ENCODE results near the gene RCAN1.
A peak's percentile ranks its signal among the peaks of the same experiment; 100 is the strongest.
"Not testable (repeated sequence)": the region's sequence is repeated elsewhere in the genome, so short reads cannot be mapped to it uniquely, and the experiment has no call there.

Gene RCAN1

DNA sequence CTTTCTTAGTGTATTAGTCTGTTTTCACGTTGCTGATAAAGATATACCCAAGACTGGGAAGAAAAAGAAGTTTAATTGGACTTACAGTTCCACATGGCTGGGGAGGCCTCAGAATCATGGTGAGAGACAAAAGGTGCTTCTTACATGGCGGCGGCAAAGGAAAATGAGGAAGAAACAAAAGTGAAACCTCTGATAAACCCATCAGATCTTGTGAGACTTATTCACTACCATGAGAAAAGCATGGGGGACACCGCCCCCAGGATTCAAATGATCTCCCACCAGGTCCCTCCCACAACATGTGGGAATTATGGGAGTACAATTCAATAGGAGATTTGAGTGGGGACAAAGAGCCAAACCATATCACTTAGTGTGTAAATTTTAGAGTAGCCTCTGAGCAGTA lies 46.1 kb downstream of the RCAN1 start:
- not testable (repeated sequence) for DNase-seq

DNA sequence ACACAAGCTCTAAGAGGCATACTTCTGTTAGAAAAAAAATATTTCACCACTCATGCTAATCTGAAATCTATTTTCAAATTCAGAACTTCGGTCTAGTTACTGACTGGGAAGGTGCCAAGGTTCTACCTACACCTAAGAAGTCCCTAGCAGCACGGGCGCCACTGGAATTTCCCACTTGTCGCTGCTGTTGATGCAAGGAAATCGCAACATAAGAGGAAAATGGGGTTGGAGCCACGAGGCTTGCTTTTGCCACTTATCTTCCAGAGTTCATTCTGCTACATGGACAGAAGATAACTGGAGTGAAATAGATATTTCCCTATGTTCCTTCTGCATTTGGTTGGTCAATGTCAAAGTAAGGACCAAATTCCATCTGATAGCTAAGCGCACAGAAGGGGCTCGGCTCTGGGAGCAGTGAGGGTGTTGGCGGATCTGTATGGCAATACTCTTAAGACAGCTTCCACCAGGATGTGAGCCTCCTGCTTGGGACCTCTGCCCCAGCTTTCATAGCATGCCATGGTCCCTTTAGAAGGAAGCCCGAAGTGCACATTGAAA lies 47.2 kb downstream of the RCAN1 start:
- DNase-seq: no peak

DNA sequence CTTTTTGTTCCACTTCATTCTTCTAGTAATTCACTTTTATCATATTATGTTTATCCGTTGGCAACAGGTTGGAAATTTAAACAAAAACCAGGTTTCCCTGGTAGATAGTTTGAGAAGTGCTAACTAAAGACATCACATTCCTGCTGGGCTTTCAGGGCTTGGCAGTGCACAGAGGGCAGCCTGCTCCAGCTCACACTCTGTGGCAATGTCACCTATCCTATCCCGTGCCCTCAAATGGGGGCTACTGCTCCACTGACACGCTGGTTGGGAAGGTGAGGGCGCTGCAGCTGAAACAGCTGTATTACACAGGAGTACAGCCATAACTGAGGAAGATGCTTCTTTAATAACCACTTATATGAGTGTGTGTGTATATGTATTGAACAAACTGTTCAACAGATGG lies 49.7 kb downstream of the RCAN1 start:
- no peak for DNase-seq

DNA sequence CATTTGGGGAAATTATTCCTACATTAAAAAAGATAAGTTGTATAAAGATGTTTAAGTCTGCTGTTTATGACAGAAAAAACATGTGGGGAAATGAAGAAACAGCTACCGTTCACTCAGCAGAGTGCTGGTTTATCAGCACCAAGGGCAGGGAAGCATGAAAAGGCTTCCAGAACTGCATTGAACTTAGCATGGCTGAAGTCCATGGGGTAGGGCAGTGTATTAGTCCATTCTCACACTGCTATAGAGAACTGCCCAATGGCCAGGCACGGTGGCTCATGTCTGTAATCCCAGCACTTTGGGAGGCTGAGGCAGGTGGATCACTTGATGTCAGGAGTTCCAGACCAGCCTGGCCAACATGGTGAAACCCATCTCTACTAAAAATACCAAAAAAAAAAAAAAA lies 51.5 kb downstream of the RCAN1 start:
- DNase-seq: not testable (repeated sequence)

DNA sequence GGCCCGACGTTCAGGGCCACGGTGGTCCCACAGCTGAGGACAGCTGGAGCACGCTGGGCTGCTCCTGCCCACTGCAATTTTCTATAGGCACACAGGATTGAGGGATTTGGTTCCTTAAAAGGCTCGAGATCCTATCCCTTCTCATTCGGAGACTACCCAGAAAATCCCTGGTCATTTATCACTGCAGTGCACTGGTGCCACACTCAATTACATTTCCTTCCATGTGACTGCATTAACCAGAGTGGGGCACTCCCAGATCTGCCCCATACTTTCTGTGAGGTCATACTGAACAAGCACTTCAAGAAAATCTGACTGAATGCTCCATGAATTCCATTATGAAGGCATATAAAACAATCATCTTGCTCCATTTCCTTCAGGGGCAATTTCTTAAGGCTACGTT lies 53.1 kb downstream of the RCAN1 start:
- no peak for DNase-seq

DNA sequence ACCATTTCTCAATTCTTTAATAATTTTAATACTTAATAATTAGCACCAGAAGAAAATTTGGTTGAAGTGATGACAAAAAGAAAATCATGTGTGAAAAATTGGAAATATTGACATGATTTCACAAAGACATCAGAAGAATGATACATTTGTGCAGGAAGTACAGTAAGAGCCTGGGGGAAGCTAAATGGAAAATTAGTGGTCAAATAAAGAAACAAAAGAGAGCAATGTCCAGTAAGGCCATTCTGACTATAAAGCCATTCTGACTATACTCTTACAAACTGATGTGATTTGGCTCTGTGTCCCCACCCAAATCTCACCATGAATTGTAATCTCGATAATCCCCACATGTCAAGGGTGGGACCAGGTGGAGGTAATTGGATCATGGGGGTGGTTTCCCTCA lies 54.3 kb downstream of the RCAN1 start:
- DNase-seq: no peak

DNA sequence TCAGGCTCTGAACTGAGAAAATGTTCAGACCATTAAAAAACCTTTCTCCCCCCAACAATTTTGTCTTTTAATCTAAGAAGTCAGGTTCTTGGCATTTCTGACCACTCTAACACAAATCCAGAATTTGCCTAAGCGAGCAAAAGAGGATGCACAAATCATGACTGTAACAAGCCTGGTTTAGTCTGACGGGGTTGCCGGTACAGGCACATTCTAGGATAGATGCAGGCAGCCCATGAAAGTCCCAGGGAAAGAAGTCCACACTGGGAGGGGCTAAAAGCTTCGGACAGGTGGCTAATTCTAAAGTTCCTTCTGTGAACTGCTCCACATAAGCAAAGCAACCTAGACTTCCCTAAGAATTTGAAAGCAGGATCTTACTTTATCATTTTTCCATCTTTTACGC lies 54.9 kb downstream of the RCAN1 start:
- DNase-seq: no peak

DNA sequence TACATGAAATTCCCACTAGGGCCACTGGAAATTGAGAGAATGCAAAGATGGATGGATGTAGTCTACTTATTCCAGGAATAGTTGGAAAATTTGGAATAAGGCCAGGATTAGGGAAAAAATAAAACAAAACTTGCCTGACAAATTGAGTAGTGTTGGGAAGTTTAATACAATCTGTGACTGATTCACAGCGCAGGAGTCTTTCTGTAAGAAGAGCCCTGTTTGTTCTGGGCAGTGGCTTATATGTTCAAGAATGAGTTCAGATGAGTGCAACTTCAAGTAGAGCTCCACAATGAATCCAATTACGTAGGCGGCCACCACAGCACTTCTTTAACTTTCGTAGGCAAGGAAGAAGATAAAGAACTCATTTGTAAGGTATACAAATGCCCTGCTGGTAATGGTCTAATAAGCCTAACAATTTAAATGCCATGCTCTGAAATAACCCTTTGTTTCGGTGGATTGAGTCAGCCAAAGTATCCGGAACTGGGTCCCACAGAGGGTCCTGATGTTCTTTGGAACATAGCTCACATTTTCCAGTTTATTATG lies 55.8 kb downstream of the RCAN1 start:
- no peak for DNase-seq

DNA sequence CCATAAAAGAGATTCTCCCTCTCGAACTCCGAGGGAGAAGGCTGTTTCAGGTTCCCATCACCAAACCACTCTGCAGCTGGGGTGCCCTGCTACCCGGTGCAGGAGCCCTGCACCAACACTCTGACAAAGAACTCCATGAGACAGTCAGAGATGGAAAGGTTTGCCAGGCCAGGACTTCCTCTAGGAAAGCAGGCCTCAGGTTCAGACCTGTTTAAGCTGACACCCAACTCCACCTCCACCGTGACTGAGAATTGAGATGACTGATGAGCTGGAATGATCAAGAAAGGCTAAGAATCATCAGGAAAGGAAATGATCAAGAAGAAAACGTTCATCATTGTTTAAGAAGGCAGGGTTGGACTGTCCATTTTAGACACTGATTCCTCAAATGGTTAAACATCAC lies 56.7 kb downstream of the RCAN1 start:
- DNase-seq: no peak

DNA sequence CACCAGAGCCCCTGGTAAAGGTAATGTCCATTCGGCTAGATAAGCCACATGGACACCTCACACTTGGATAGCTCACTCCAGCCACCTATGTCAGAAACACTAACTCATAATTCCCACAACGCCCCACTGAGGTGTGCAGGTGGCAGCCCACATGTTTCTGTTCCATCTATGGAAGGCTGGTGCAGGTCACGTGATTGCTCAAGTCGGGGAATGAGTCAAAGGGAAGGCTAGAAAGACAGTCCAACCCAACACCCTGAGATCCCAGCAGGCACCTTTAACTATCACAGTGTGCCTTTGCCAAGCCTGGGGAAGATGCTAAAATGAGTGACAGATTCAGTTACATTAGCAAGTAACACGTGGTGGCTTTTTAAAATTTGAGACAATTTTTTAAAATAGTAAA lies 57.7 kb downstream of the RCAN1 start:
- DNase-seq: no peak

DNA sequence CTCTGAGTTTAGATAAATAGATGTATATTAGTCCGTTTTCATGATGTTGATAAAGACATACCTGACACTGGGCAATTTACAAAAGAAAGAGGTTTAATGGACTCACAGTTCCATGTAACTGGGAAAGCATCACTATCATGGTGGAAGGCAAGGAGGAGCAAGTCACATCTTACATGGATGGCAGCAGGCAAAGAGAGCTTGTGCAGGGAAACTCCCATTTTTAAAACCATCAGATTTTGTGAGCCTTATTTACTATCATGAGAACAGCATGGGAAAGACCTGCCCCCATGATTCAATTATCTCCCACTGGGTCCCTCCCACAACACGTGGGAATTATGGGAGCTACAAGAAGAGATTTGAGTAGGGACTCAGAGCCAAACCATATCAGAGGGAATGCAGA lies 60.2 kb downstream of the RCAN1 start:
- not testable (repeated sequence) for DNase-seq

DNA sequence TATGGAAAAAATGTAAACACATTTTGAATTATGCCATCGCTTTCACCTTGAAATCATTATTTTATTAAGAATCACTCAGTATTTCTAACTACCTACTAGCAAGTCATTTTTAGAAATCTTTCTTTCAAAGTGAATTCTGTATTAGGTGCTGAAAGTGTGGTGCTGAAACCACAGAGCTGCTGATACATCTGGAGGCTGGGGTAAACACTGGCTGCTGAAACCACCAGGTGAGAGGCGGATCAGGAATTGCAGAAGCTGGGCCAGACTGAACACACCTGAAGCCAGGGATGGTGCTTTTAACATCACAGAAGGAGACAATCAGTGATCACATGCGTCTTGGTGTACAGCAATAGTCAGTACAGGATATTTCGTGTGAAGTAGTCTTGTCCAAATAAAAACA lies 60.7 kb downstream of the RCAN1 start:
- DNase-seq: no peak

DNA sequence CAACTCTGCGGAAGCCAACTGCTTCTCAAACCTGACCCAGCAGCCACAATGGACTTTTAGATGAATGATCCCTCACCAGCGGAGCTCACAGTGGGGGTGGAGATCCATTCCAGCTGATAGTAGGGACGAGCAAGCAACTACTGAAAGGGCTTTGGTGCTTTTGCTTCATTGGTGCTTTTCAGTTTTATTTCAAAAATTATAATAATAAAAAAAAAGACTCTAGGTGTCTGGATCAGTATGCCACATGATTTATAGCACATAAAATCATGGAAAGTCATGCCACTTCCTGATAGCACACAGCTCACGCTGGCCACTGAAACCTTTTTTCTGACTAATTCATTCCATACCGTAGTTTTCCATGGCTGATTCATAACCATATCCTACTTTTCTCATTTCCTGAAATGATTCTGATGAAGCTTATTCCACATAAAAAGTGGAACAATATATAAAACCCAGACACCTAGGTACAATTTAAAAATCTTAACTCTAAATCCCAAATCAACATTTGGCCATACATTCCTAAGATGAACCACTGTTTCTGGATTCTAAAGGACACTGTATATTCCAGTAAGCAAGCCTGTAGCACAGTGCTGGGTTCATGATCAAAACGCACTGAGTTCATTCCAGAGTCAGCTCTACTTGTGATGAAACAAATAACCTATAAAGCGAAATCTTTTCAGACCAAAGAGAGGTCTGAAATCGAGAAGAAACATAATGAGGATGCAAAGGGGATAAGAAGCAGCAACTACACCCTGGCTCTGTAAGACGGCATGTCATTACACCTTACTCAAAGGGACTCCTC lies 61.6 kb downstream of the RCAN1 start:
- DNase-seq: no peak

DNA sequence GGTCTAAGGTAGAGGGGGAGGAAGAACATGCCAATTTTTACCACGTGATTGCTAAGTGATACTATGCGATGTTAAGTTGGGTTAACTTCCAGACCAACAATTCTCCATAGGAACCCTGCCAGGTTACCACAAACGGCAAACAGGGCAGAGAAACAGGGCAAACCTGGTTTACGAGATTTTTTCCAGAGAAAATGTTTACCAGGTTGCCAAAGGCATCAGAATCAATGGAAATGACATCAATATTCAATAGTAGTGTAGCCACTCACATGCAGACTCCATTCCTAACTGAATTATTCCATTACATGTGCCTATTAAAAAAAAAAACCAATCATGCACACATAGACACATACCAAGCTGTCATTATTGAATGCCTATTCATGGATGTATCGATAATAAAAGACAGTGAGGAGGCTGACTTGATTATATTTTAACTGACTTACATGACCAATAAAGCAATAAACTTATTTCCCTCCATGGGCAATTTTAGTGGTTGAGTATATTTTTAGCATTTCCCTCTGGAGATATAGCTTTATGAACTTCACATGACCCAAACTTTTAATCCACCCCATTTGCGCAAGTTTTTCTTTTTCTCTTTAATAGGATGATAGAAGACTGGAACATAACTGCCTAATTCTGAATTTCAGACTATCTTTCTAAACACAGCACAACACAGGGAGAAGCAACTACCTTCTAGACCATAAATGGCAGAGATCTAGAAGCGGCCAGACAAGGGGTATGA lies 62.4 kb downstream of the RCAN1 start:
- no peak for DNase-seq

DNA sequence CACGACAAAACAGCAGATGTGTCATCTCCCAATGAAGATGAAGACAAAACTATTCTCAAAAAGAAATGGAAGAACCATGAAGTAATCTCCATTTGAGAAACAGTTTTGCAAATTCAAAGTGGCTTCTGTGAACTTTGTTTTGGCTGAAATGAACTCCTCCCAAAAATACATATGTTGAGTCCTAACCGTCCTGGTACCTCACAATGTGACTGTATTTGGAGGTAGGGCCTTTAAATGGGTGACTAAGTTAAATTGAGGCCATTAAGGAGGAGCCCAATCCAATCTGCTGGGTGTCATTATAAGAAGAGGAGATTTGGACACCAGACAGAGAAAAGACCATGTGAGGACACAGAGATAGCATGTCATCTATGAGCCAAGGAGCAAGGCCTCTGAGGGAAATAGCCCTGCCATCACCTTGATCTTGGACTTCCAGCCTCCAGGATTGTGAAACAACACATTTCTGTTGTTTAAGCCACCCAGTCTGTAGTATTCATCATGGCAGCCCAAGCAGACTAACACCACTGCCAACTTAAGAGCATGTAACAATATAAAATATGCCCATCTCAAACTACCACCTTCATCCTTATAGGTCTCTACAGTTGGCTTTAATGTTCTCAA lies 64.6 kb downstream of the RCAN1 start:
- DNase-seq: no peak

DNA sequence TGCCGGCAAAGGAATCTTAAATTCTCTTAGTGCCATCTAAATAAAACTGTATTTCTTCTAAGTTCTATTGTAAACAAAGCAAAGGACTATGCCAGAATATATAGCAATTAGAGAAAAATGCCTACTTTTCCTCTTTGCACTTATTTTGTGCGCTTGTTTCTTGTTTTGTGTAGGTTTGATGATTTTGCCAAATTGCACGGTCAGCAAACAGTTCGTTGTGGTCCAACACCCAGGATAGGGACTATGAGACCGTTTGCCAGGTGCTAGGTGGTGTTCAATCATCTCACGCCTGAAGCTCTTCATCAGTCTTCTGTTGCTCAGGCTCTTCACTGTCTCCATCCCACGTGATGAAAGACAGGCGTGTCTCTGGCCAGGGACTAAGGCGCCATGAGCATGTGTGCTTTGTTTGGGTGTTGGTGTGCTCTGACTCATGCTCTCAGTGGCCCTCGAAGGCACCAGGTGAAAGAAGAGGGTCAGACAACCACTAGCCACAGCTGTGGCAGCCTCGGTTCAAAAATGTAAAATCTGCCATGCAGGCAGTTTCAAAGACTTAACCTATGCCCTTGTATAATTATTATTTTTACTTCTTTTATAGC lies 66.0 kb downstream of the RCAN1 start:
- no peak for DNase-seq

DNA sequence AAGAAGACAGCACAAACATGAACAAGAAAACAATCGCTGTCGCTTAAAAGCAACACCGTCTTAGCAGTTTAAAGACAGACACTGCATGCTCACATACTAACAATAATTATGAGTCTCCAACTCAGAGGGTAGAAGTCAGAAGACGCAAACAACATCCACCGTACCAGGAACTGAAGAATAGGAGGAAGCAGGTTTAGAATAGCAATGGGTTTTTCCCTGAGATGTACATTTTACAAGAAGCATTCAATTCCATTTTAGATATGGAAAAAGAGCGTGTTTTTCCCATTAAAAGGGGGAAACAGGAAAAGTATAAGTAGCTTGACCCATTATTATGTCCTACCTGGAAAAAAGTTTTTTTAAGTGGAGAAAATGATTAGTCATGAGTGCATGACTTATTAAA lies 68.4 kb downstream of the RCAN1 start:
- DNase-seq: no peak

DNA sequence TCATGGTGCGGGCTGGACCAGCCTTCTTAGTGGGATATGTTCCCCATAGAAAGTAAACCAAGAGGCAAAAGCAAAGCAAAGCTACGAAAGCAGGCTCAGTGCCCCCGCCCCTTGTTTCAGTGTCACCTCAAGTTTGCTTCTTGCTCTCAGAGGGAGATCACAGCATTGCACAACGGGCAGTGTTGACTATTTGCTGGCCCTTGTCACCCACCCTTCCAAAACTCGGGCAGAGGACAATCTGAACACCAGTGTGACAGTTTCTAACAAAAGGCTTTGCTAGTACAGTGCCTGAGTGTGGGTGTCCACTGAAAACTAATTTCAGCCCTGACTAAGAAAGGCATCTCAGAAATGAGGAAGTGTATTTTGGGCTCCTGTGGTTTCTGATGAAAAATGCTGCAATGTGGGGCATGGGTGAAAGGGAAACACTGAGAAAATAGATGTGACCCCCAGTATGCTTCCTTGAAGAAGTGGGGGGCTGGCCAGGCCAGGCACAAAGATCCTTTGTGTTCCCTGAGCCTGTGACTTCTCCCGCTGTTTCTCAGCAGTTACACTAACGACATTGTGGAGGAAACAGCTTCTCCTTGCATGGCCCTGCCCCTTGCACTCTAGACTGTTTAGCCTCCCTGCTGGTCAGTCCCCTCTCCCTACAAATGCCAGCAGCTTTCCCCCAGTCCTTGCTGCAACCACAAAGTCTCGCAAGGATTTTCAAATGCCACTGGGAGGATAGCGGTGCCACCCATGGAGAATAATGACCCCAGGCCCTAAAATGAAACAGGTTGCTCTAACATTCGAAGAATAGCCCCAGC lies 69.6 kb downstream of the RCAN1 start:
- DNase-seq: peak; percentile 50 to 73

DNA sequence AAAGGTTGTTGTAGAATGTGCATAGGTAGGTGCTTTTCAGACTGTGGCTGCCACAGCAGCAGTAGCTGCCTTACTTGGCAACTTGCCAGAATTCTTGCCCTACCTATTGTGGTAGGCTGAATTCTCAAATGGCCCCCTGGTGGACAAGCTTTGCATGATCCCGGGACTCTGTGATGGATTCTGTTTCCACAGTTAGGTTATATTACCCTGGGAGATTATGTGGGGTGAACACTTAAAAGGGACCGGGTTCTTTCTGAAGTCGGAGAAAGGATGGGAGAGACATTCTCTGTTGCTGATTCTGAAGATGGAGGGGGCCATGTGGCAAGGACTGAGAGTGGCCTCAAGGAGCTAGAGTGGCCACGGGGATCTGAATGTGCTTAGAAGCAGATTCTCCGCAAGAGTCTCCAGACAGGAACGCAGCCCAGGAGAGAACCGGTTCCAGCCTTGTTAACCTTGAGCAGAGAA lies 70.8 kb downstream of the RCAN1 start:
- no peak for DNase-seq

DNA sequence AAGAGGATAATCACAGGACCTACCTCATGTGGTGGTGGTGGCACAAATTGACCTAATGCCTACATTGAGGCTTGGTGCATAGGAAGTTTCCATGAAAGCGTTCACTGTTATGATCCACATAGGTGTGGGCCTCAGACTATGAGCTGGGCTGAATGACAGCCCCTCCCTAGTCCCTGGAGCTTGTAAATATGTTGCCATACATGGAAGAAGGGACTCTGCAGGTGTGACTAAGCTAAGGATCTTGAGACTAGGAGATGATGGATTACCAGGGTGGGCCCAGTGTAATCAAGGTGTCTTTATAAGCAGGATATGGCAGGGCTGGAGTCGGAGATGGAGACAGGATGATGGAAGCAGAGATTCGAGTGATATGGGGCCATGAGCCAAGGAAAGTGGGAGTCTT lies 71.9 kb downstream of the RCAN1 start:
- DNase-seq: no peak

DNA sequence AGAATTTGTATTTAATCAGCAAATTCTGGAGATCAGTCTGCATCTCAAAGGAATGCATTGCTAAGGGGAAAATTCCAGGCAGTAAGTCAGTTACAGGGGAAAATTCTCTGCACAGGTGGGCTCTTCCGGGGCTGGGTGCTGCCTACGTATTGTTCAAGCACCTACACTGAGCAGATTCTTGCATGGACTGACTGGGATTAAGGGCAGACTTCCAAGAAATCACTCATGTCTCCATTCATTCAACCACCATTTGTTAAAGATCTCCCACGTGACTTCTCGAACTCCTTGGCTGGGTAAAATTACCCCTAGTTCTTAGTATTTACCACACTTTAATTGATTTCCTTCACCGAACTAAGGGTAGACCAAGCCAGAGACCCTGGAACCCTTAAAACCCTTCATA lies 74.7 kb downstream of the RCAN1 start:
- no peak for DNase-seq

DNA sequence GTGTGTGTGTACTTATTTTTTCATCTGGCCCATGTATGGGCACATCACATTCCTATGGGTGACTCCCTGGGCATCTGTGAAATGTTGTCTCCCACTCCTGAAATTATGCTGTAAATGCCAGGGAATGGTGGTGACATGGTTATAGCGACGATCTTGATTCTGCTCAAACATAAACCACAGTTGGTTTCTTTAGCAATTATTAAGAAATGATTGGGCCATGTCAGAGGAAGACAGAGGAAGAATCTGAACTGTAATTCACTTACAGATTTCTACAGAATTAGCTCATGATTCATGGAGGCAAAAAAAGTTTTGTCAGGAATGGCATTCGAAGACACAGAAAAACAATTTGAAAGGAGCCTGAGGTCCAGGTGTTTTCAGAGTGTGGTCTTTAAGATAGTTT lies 77.1 kb downstream of the RCAN1 start:
- DNase-seq: no peak
